Measurements from ENCODE around the gene ST6GALNAC2.
"Not testable (repeated sequence)": the region's sequence is repeated elsewhere in the genome, so short reads cannot be mapped to it uniquely, and the experiment has no call there.

Gene ST6GALNAC2

GRCh38 chr17:76523084-76524037 is 62.3 kb downstream of the ST6GALNAC2 start:
- H3K27me3 ChIP-seq, result peaks cover 21% of the 10 kb centered on the region
- no peak overlapping the region for H3K27ac ChIP-seq
- peak; percentile 98 for TF ChIP-seq CTCF (IDR thresholded peaks at IDR 0.05)
- H3K9me3 ChIP-seq, result no peaks in the 10 kb centered on the region
- no peaks in the 10 kb centered on the region for H3K36me3 ChIP-seq
- no peak overlapping the region for H3K4me3 ChIP-seq (ENCODE audit: low read depth in 1 of 2, low read length in 1 of 2)
- H3K4me1 ChIP-seq (ENCODE audit: control insufficient read depth in 1 of 2, insufficient read depth in 1 of 2, low read depth in 1 of 2, low read length in 1 of 2), result peaks cover 9 to 19% of the 10 kb centered on the region in 2 experiments

- H3K9me3 ChIP-seq; H3K27me3 ChIP-seq; H3K27ac ChIP-seq; H3K4me1 ChIP-seq (ENCODE audit: control insufficient read depth in 1 of 2, insufficient read depth in 1 of 2, low read depth in 1 of 2, low read length in 1 of 2); H3K36me3 ChIP-seq; H3K4me3 ChIP-seq (ENCODE audit: low read depth in 1 of 2, low read length in 1 of 2): not testable (repeated sequence)
Observed at GRCh38 chr17:76521683-76522082, 64.0 kb downstream of the ST6GALNAC2 start.

- no peak overlapping the region for H3K4me3 ChIP-seq (ENCODE audit: low read depth in 1 of 2, low read length in 1 of 2)
- H3K27me3 ChIP-seq, result peaks cover 5% of the 10 kb centered on the region
- no peaks in the 10 kb centered on the region for H3K9me3 ChIP-seq
- no peak for TF ChIP-seq CTCF (IDR thresholded peaks at IDR 0.05)
- peaks cover 4 to 7% of the 10 kb centered on the region in 2 experiments for H3K4me1 ChIP-seq (ENCODE audit: control insufficient read depth in 1 of 2, insufficient read depth in 1 of 2, low read depth in 1 of 2, low read length in 1 of 2)
- no peaks in the 10 kb centered on the region for H3K36me3 ChIP-seq
- no peak overlapping the region for H3K27ac ChIP-seq
Observed at GRCh38 chr17:76521262-76521661, 64.4 kb downstream of the ST6GALNAC2 start.

GRCh38 chr17:76519048-76519966 is 66.4 kb downstream of the ST6GALNAC2 start:
- H3K9me3 ChIP-seq, result no peaks in the 10 kb centered on the region
- no peak overlapping the region for H3K27ac ChIP-seq
- TF ChIP-seq CTCF (IDR thresholded peaks at IDR 0.05), result no peak
- H3K36me3 ChIP-seq, result no peaks in the 10 kb centered on the region
- H3K4me1 ChIP-seq (ENCODE audit: control insufficient read depth in 1 of 2, insufficient read depth in 1 of 2, low read depth in 1 of 2, low read length in 1 of 2), result peaks cover 11 to 19% of the 10 kb centered on the region in 2 experiments
- H3K4me3 ChIP-seq (ENCODE audit: low read depth in 1 of 2, low read length in 1 of 2), result no peak overlapping the region
- H3K27me3 ChIP-seq, result peaks cover 5% of the 10 kb centered on the region

- Histone ChIP-seq H3K27ac (no peak overlapping the region), H3K36me3 (no peaks in the 10 kb centered on the region), H3K9me3 (no peaks in the 10 kb centered on the region), H3K27me3 (no peaks in the 10 kb centered on the region), H3K4me3 (ENCODE audit: low read depth in 1 of 2, low read length in 1 of 2) (no peak overlapping the region), H3K4me1 (ENCODE audit: control insufficient read depth in 1 of 2, insufficient read depth in 1 of 2, low read depth in 1 of 2, low read length in 1 of 2) (peaks cover 7 to 11% of the 10 kb centered on the region in 2 experiments)
- TF ChIP-seq CTCF (IDR thresholded peaks at IDR 0.05), result no peak
Observed at GRCh38 chr17:76517638-76518038, 68.0 kb downstream of the ST6GALNAC2 start.
